HG03565 (cell line): Measurements from ENCODE around the gene KCNH3.
"Not testable (repeated sequence)": the region's sequence is repeated elsewhere in the genome, so short reads cannot be mapped to it uniquely, and the experiment has no call there.

ENCODE experiments used
- ATAC-seq: cut with Tn5 transposase; IDR thresholded peaks from one replicate; pipeline ENCODE4 v1.9.1; 2021; ENCODE audit warnings: mild to moderate bottlenecking, moderate library complexity; ENCODE audit not compliant: unreplicated experiment

KCNH3 gene, protein sequence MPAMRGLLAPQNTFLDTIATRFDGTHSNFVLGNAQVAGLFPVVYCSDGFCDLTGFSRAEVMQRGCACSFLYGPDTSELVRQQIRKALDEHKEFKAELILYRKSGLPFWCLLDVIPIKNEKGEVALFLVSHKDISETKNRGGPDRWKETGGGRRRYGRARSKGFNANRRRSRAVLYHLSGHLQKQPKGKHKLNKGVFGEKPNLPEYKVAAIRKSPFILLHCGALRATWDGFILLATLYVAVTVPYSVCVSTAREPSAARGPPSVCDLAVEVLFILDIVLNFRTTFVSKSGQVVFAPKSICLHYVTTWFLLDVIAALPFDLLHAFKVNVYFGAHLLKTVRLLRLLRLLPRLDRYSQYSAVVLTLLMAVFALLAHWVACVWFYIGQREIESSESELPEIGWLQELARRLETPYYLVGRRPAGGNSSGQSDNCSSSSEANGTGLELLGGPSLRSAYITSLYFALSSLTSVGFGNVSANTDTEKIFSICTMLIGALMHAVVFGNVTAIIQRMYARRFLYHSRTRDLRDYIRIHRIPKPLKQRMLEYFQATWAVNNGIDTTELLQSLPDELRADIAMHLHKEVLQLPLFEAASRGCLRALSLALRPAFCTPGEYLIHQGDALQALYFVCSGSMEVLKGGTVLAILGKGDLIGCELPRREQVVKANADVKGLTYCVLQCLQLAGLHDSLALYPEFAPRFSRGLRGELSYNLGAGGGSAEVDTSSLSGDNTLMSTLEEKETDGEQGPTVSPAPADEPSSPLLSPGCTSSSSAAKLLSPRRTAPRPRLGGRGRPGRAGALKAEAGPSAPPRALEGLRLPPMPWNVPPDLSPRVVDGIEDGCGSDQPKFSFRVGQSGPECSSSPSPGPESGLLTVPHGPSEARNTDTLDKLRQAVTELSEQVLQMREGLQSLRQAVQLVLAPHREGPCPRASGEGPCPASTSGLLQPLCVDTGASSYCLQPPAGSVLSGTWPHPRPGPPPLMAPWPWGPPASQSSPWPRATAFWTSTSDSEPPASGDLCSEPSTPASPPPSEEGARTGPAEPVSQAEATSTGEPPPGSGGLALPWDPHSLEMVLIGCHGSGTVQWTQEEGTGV

DNA sequence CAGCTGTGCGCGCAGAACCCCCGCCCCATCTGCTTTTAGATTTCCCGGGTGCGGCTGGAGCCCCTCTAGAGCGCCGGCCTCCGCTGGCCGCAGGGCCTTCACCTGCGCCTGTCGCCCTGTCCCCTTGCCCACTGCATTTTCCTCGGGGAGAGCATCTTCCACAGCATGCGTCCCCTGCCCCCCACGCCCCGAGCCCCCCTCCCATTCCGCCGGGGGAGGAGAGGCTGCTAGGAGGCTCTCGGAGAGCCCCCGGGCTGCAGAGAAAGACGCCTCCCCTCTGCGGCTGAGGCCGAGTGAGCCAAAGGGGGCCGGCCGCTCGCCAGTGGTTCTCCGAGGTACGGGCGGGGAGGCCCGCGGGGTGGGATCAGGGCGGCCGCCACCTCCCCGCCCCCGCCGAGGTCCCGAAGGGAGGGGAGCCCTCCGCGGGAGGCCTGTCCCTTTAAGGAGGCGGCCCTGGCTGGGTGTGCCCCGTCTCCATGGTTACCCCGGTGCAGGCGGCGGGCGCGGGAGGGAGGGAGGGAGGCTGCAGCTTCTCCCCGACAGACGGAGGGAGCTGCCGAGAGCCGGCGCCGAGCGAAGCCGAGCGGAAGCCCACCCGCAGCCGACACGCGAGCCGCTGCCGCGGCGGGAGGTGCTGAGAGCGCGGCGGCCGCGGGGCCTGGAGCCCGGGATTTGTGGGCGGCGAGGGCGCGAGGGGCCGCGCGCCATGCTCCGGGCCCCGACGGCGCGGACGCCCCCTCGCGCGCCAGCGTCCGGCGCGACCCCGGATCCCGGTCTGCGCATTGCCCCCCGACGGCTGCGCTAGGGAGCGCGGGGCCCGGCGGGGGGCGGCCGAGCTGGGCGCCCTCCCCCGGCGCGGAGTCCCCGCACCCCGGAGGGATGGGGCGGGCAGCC lies at the start of gene KCNH3:
KCNH3 (plus strand) TSS at position 521 of the 894 bp plus-strand sequence. CDS start 387 bp downstream, outside the sequence.
- peak; percentile 58 for ATAC-seq

DNA sequence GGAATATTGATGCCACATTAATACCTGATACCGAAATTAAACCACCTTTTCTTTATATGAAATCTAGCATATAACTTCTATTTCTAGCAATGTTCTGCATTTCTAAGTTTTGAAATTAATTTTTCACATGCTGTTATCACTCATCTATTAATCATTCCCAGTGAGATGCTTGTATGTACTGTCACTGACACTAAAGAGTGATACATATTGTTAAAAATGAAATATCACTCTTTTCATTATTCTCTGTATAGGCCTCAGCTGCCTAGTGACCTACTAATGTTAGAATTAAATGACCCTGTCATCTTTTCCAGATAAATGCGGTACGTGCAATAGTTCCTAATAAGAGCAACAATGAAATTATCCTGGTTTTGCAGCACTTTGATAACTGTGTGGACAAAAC lies 49.7 kb upstream of the KCNH3 start:
- ATAC-seq: no peak

GRCh38 chr12:49489720-49490119 lies 49.1 kb upstream of the KCNH3 start:
- no peak for ATAC-seq

DNA sequence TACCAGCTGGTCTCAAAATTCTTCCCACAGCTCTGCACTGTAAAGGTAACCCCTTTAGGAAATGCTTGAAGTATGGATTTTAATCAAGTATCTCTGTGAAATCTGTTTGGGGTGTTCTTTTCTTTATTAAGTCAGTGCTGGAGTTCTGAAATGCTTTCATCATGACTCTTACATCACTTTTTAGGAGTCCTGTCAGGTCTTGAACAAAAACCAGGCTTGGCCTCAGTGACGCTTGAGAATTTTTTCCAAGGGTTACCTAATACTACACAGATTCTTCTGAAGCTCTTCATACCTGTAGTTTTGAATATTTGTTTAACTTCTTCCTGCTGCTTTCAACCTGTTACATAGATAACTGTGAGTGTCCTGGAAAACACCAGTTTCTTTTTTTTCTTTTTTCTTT lies 47.0 kb upstream of the KCNH3 start:
- no peak for ATAC-seq

GRCh38 chr12:49493900-49494299 lies 44.9 kb upstream of the KCNH3 start:
- ATAC-seq: no peak

GRCh38 chr12:49496417-49497360 lies 42.1 kb upstream of the KCNH3 start:
- no peak for ATAC-seq

GRCh38 chr12:49501895-49502294 lies 36.9 kb upstream of the KCNH3 start:
- no peak for ATAC-seq

- ATAC-seq: no peak
These were observed 36.2 kb upstream of the KCNH3 start for GRCh38 chr12:49502590-49502989.

- ATAC-seq: no peak
These were observed 35.1 kb upstream of the KCNH3 start for GRCh38 chr12:49503674-49504180.

- no peak for ATAC-seq
These were observed 33.2 kb upstream of the KCNH3 start for GRCh38 chr12:49505672-49506071.

- no peak for ATAC-seq
These were observed 31.7 kb upstream of the KCNH3 start for GRCh38 chr12:49507139-49507538.

DNA sequence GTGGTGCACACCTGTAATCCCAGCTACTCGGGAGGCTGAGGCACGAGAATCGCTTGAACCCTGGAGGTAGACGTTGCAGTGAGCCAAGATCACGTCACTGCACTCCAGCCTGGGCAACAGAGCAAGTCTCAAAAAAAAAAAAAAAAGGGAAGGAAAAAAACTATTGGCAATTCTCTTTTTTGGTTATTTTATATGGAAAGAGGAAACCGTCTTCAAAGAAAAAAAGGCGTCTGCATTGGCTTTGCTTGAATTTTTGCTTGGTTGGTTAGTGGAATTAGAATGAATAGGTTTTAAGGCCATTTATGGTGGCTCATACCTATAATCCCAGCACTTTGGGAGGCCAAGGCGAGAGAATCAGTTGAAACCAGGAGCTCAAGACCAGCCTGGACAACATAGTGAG lies 29.1 kb upstream of the KCNH3 start:
- not testable (repeated sequence) for ATAC-seq

GRCh38 chr12:49511410-49511809 lies 27.4 kb upstream of the KCNH3 start:
- ATAC-seq: no peak

- ATAC-seq: no peak
These were observed 26.3 kb upstream of the KCNH3 start for GRCh38 chr12:49512546-49512945.

DNA sequence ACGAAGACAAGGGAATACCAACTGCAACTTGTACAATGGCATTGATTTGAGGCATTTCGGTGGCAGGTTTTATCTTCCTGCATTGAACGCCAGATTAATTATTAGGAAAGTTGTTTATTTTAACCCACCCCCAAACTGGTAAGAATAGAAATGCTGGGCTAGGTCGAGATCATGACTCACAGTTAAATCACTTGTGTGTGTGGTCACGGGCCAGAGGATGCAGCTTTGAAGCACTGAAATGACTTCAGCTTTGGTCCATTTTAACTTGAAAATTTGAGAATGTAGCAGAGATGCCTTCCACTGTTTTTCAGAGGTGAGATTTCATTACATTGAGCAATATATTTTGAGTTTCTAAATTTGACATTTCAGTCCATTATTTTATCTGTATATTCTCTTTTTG lies 23.6 kb upstream of the KCNH3 start:
- no peak for ATAC-seq

- ATAC-seq: no peak
These were observed 19.8 kb upstream of the KCNH3 start for GRCh38 chr12:49518914-49519573.

GRCh38 chr12:49519574-49519936 lies 19.3 kb upstream of the KCNH3 start:
- ATAC-seq: no peak

GRCh38 chr12:49521389-49521788 lies 17.4 kb upstream of the KCNH3 start:
- no peak for ATAC-seq
